Measurements from ENCODE around the gene ELP2. TPM values are rescaled to one million over a fixed set of nuclear protein-coding genes. Genes with fewer than 3 reads are reported as not detected.
"Not testable (repeated sequence)": the region's sequence is repeated elsewhere in the genome, so short reads cannot be mapped to it uniquely, and the experiment has no call there.

ELP2 gene
- total RNA-seq, 1 donor from 2014 or later = 96.2 TPM

DNA sequence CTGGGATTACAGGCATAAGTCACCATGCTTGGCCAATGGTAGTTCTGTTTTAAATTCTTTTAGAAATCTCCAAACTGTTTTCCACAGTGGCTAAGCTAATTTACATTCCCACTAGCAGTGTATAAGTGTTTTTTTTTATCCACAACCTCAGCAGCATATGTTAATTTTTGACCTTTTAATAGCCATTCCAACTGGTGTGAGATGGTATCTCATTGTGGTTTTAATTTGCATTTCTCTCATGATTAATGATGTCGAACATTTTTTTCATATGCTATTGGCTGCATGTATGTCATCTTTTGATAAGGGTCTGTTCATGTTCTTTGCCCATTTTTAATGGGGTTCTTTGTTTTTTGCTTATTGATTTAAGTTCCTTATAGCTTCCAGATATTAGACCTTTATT lies 77.6 kb downstream of the ELP2 start:
- H3K4me3 Mint-ChIP-seq (ENCODE audit: unreplicated experiment) = no peak overlapping the region

DNA sequence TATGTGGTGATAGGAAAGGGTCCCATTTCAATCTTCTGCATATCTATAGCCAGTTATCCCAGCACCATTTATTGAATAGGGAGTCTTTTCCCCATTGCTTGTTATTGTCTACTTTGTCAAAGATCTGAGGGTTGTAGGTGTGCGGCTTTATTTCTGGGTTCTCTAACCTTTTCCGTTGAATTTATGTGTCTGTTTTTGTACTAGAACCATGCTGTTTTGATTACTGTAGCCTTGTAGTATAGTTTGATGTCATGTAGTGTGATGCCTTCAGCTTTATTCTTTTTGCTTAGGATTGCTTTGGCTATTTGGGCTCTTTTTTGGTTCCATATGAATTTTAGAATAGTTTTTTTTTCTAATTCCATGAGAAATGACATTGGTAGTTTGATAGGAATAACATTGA lies 78.3 kb downstream of the ELP2 start:
- not testable (repeated sequence) for H3K9me3 Mint-ChIP-seq (ENCODE audit: unreplicated experiment); H3K4me1 Mint-ChIP-seq (ENCODE audit: low read depth, unreplicated experiment); H3K4me3 Mint-ChIP-seq (ENCODE audit: unreplicated experiment); H3K27me3 Mint-ChIP-seq (ENCODE audit: unreplicated experiment); DNase-seq; H3K36me3 Mint-ChIP-seq (ENCODE audit: unreplicated experiment); H3K27ac Mint-ChIP-seq (ENCODE audit: unreplicated experiment)

More for the DNA sequence above, 77.6 kb downstream of the ELP2 start:
- Mint-ChIP-seq H3K9me3 (ENCODE audit: unreplicated experiment) (no peaks in the 10 kb centered on the region), H3K36me3 (ENCODE audit: unreplicated experiment) (peaks cover 5% of the 10 kb centered on the region), H3K27ac (ENCODE audit: unreplicated experiment) (no peak overlapping the region), H3K27me3 (ENCODE audit: unreplicated experiment) (no peaks in the 10 kb centered on the region), H3K4me1 (ENCODE audit: low read depth, unreplicated experiment) (no peaks in the 10 kb centered on the region)
- no peak for DNase-seq
- TF ChIP-seq, protein P1, sequence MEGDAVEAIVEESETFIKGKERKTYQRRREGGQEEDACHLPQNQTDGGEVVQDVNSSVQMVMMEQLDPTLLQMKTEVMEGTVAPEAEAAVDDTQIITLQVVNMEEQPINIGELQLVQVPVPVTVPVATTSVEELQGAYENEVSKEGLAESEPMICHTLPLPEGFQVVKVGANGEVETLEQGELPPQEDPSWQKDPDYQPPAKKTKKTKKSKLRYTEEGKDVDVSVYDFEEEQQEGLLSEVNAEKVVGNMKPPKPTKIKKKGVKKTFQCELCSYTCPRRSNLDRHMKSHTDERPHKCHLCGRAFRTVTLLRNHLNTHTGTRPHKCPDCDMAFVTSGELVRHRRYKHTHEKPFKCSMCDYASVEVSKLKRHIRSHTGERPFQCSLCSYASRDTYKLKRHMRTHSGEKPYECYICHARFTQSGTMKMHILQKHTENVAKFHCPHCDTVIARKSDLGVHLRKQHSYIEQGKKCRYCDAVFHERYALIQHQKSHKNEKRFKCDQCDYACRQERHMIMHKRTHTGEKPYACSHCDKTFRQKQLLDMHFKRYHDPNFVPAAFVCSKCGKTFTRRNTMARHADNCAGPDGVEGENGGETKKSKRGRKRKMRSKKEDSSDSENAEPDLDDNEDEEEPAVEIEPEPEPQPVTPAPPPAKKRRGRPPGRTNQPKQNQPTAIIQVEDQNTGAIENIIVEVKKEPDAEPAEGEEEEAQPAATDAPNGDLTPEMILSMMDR (IDR thresholded peaks at IDR 0.05; ENCODE audit: partially characterized antibody, unreplicated experiment) = no peak

DNA sequence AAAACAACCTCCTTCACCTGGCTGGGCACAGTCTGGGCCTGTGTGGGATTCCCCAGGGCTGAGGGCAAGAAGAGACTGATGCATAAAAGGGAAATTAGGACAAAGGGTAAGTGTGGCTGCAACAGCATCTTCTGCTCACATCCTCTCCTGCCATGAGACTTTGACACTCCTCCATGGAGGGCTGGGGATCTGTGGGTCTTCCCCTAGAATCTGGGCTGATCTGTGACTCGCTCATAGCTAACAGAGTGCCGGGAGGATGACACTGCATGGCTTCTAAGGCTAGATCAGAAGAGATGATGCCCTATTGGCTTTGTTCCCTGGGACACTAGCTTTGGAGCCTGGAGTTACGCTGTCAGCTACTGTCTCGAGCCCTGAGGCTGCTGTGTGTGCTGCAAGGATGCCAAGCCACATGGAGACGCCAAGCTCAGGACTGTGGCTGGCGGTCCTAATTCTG lies 81.9 kb downstream of the ELP2 start:
- H3K4me3 Mint-ChIP-seq (ENCODE audit: unreplicated experiment) = no peak overlapping the region

DNA sequence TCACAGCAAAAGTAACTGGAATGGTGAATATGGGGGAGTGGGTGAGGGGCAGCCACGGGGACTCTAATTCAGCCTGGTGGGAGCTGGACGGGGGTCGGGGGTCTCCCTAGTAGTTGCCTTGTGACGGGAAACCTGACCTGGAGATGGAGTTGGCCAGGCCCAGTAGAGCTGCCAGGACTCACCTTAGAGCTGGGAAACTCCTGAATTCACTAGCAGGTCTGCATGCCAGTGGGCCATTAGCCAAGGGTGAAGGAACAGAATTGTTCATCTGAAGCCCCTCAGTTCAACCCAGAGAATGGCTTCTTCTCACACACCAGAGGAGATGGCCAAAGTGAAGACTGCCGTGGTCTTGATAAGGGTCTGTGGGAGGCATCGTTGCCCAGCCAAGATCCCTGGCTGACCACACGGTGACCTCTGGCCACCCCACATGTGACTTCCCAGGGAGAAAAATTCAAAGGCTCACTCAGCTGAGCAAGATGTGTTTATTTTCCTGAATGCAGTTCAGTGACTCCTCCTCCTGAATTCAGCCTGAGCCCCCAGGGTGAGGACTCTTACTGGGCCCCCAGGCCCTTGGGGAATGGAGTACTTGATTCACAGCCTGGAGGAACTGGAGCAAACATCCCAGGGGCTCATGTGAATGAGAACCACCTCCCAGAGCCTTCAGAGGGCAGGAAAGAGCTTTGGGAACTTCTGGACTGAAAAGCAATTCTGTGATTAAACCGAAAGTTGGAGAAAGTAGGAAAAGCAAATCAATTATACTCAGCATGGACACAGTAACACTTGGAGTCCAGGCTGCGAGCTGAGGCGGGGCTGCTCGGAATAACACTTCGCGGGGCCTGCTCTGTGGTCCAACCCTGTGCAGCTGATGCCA lies 82.8 kb downstream of the ELP2 start:
- DNase-seq = no peak
- no peak overlapping the region for H3K27ac Mint-ChIP-seq (ENCODE audit: unreplicated experiment)
- H3K36me3 Mint-ChIP-seq (ENCODE audit: unreplicated experiment) = peaks cover 5% of the 10 kb centered on the region
- no peak overlapping the region for H3K4me3 Mint-ChIP-seq (ENCODE audit: unreplicated experiment)
- TF ChIP-seq, protein P1 (IDR thresholded peaks at IDR 0.05; ENCODE audit: partially characterized antibody, unreplicated experiment) = no peak
- no peaks in the 10 kb centered on the region for H3K4me1 Mint-ChIP-seq (ENCODE audit: low read depth, unreplicated experiment)
- H3K27me3 Mint-ChIP-seq (ENCODE audit: unreplicated experiment) = peaks cover 2% of the 10 kb centered on the region
- no peaks in the 10 kb centered on the region for H3K9me3 Mint-ChIP-seq (ENCODE audit: unreplicated experiment)

More for the DNA sequence above, 81.9 kb downstream of the ELP2 start:
- DNase-seq = no peak
- Mint-ChIP-seq H3K36me3 (ENCODE audit: unreplicated experiment) (peaks cover 5% of the 10 kb centered on the region), H3K27ac (ENCODE audit: unreplicated experiment) (no peak overlapping the region), H3K4me1 (ENCODE audit: low read depth, unreplicated experiment) (no peaks in the 10 kb centered on the region), H3K9me3 (ENCODE audit: unreplicated experiment) (no peaks in the 10 kb centered on the region), H3K27me3 (ENCODE audit: unreplicated experiment) (peaks cover 2% of the 10 kb centered on the region)
- TF ChIP-seq, protein P1 (IDR thresholded peaks at IDR 0.05; ENCODE audit: partially characterized antibody, unreplicated experiment) = no peak

DNA sequence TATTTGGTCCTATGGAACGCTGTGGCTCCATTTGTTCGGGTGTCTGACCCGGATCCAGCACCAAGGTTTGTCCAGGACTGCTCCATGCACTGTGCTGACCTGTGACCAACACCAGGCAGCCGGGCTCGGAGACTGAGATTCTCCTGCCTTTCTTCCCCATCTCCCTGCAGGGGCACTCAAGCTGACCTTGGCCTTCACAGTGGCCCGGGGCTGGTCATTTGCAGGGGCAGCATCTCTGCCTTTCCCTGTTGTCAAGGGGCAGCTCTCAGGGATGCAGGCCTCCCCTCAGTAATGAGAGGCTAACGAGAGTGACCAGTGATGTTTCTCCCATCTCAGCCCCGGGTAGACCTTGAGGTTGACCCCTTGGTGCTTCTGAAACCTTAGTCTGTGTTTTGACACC lies 85.1 kb downstream of the ELP2 start:
- Mint-ChIP-seq H3K9me3 (ENCODE audit: unreplicated experiment) (no peaks in the 10 kb centered on the region), H3K27me3 (ENCODE audit: unreplicated experiment) (peaks cover 2% of the 10 kb centered on the region), H3K36me3 (ENCODE audit: unreplicated experiment) (no peaks in the 10 kb centered on the region), H3K27ac (ENCODE audit: unreplicated experiment) (no peak overlapping the region), H3K4me1 (ENCODE audit: low read depth, unreplicated experiment) (no peaks in the 10 kb centered on the region), H3K4me3 (ENCODE audit: unreplicated experiment) (no peak overlapping the region)
- DNase-seq = no peak
- TF ChIP-seq, protein P1 (IDR thresholded peaks at IDR 0.05; ENCODE audit: partially characterized antibody, unreplicated experiment) = no peak
